K562 (cell line): ENCODE measurements around the gene CD19. TPM values are rescaled to one million over a fixed set of nuclear protein-coding genes. Genes with fewer than 3 reads are reported as not detected.
A peak's percentile ranks its signal among the peaks of the same experiment; 100 is the strongest.

Source experiments
- ATAC-seq: fragments of 200-7000 bp; cut with Tn5 transposase; 3 replicates; pipeline ENCODE4 v1.9.1; 2020; ENCODE audit warnings: moderate library complexity
- BruUV-seq: library from RNA; stranded (reverse); fragments of 400-500 nt; replicated peaks from 2 replicates; lab custom pipeline; 2021; lab: Mats Ljungman, UMichigan
- CTCF ChIA-PET: fragments of 300-600 bp; formaldehyde crosslinking; extraction: SDS; loops from one replicate; lab custom pipeline; 2021; ENCODE audit warnings: low intra/inter-chr PET ratio; lab: Yijun Ruan, JAX
- POLR2A ChIA-PET: fragments of 300-600, 350-650 bp; sonication (Branson Sonifier 250); formaldehyde crosslinking; extraction: SDS; loops from one replicate; lab custom pipeline; 2021; ENCODE audit warnings: antibody characterized with exemption, inconsistent platforms; lab: Yijun Ruan, JAX
- DNase-seq, 4 experiments: peaks; one replicate each; pipeline versions ENCODE4 v3.0.0 to v3.0.0-alpha.2; 2011 to 2018; ENCODE audit warnings: low spot score in 3 of 4, mixed read lengths in 3 of 4; ENCODE audit errors: extremely low read depth in 1 of 4
- FAIRE-seq: peaks from 2 replicates; lab custom pipeline; 2011; peaks lifted over from hg19 to GRCh38; lab: Jason Lieb, UNC
- H2AFZ ChIP-seq: 2 replicates; pipeline ENCODE4 v1.6.0; 2011; ENCODE audit warnings: low read depth, low read length, control low read depth, inconsistent platforms
- H3K27ac ChIP-seq: fragments of 200-600 bp; 3 replicates; pipeline ENCODE4 v1.8.0; 2011; ENCODE audit warnings: low read depth, mild to moderate bottlenecking, control low read depth, inconsistent platforms, low read length, moderate library complexity, mixed read lengths; ENCODE audit errors: extremely low read depth
- H3K27me3 ChIP-seq, 2 experiments: fragments of 300-600 bp in 1 of 2; 2 replicates in 1 of 2; 3 replicates in 1 of 2; pipeline versions ENCODE4 v1.6.0 to v1.8.0; 2011; ENCODE audit warnings: inconsistent platforms in 2 of 2, low read length in 2 of 2, mild to moderate bottlenecking in 1 of 2, mixed read lengths in 1 of 2, moderate library complexity in 1 of 2; ENCODE audit not compliant: control insufficient read depth in 2 of 2, insufficient read depth in 2 of 2
- H3K36me3 ChIP-seq: fragments of 300-600 bp; 3 replicates; pipeline ENCODE4 v1.8.0; 2011; ENCODE audit warnings: mild to moderate bottlenecking, low read length, inconsistent platforms; ENCODE audit not compliant: control insufficient read depth, insufficient read depth
- H3K4me1 ChIP-seq, 2 experiments: fragments of 200-600 bp in 1 of 2; replicated peaks in 1 of 2; 2 replicates in 1 of 2; 3 replicates in 1 of 2; pipeline versions ENCODE4 v1.5.1 to v1.8.0; 2011; ENCODE audit warnings: inconsistent platforms in 2 of 2, low read length in 2 of 2, mild to moderate bottlenecking in 1 of 2, mixed read lengths in 1 of 2, moderate library complexity in 1 of 2; ENCODE audit not compliant: control insufficient read depth in 2 of 2, insufficient read depth in 2 of 2
- H3K4me2 ChIP-seq: 2 replicates; pipeline ENCODE4 v1.6.1; 2011; ENCODE audit warnings: low read length, control low read depth, inconsistent platforms, mixed read lengths; ENCODE audit not compliant: insufficient read depth
- H3K4me3 ChIP-seq: fragments of 200-600 bp; sonication (generic), shearing (Covaris generic); 2 replicates; pipeline ENCODE4 v1.5.1; 2016; ENCODE audit warnings: control low read depth, inconsistent platforms
- H3K79me2 ChIP-seq: fragments of 200-600 bp; 3 replicates; pipeline ENCODE4 v1.8.0; 2011; ENCODE audit warnings: low read length, inconsistent platforms; ENCODE audit not compliant: control insufficient read depth, insufficient read depth
- H3K9ac ChIP-seq, 2 experiments: 2 replicates each; pipeline versions ENCODE4 v1.6.0 to v1.6.1; 2011; ENCODE audit warnings: low read depth in 2 of 2, low read length in 2 of 2, control low read depth in 1 of 2, inconsistent platforms in 1 of 2, mild to moderate bottlenecking in 1 of 2, mixed read lengths in 1 of 2; ENCODE audit not compliant: insufficient read depth in 1 of 2
- H3K9me1 ChIP-seq: one replicate; pipeline ENCODE4 v1.6.0; 2011; ENCODE audit warnings: inconsistent platforms, mild to moderate bottlenecking, low read length, moderate library complexity; ENCODE audit not compliant: control insufficient read depth, insufficient read depth
- H3K9me3 ChIP-seq: replicated peaks from 2 replicates; pipeline ENCODE4 v1.5.1; 2011; ENCODE audit warnings: low read depth, low read length, inconsistent platforms; ENCODE audit not compliant: control insufficient read depth, insufficient read depth
- H4K20me1 ChIP-seq: replicated peaks from 2 replicates; pipeline ENCODE4 v1.6.1; 2011; ENCODE audit warnings: low read length, inconsistent platforms, mixed read lengths; ENCODE audit not compliant: control insufficient read depth, insufficient read depth
- TBL1XR1 ChIP-seq, 2 experiments: IDR thresholded peaks; 2 replicates each; pipeline ENCODE4 v1.6.1; 2012; ENCODE audit warnings: improper control_type of control experiment in 2 of 2, low read length in 2 of 2, mild to moderate bottlenecking in 1 of 2
- TFAP4 ChIP-seq: sonication (generic); formaldehyde crosslinking; IDR thresholded peaks from 2 replicates; pipeline ENCODE4 v1.8.0; 2022; ENCODE audit warnings: missing genetic modification reagents, mild to moderate bottlenecking, moderate library complexity, borderline replicate concordance
- TRIM25 ChIP-seq: fragments of 450-650 bp; IDR thresholded peaks from 2 replicates; pipeline ENCODE4 v1.7.0; 2016; ENCODE audit warnings: borderline replicate concordance
- WGBS: fragments of 100-300 bp; shearing (Covaris generic); methylation state at CpG from one replicate; pipeline ENCODE4 v1.1.6; 2016; ENCODE audit warnings: low coverage, mixed read lengths; ENCODE audit not compliant: insufficient coverage; ENCODE audit errors: missing lambda C conversion rate; 5-methylcytosine and 5-hydroxymethylcytosine counted together
- in situ Hi-C: fragments of 300-500 bp; cut with MboI; formaldehyde crosslinking; loops from 4 replicates; pipeline ENCODE4 v1.15.0; 2018; ENCODE audit warnings: inconsistent platforms, mixed read lengths
- intact Hi-C: fragments of 100-400 bp; cut with micrococcal nuclease; formaldehyde crosslinking; loops from 2 replicates; pipeline ENCODE4 v1.14.2; 2022
- polyA plus RNA-seq, 8 experiments: library from polyadenylated mRNA; depleted of rRNA in 4 of 8; stranded (reverse) in 5 of 8; unstranded in 3 of 8; fragments of >200 nt; fragmentation: Nextera tagmentation in 2 of 8; fragmentation: Illumina TruSeq in 1 of 8; extraction: Ambion mirVana in 2 of 8; extraction: Trizol in 1 of 8; gene quantifications; 2 replicates each; pipeline versions ENCODE4 v1.2.1 to v1.2.3, GENCODE V29; 2011 to 2014; ENCODE audit warnings: inconsistent platforms in 1 of 8, missing spikeins in 1 of 8
- total RNA-seq, 7 experiments: library from RNA; depleted of rRNA in 6 of 7; stranded (reverse); fragments of >200 nt in 6 of 7; fragmentation: Illumina TruSeq in 2 of 7; extraction: Trizol in 2 of 7; gene quantifications; 2 replicates each; pipeline versions ENCODE4 v1.2.1 to v1.2.3, GENCODE V29; 2011 to 2021; ENCODE audit warnings: low replicate concordance in 1 of 7

CD19 gene
- total and polyA plus RNA-seq, 9 of the 15 experiments (the other 6 are each of a cell fraction or from before 2014, with no cell fraction given) = 0.27 to 3.7 (median 2.0) TPM; not detected in 1

DNA sequence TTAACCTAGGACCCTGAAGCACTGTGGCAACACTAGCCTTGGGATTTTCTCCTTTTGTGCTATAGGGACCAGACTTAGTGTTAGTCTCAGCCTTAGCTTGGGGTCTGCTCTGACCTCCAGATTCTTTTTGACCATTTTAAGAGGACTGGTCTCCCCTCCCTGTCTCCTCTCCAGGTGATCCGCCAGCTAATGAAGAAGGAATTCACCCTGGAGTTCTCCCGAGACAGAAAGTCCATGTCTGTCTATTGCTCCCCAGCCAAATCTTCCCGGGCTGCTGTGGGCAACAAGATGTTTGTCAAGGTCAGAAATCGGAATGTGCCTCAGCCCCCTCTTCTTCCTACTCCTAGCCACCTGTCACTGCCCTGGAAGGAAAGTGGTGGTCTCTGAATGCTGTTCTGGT lies 33.9 kb upstream of the CD19 start:
- H3K9me3 ChIP-seq = no peaks in the 10 kb centered on the region
- no peaks in the 10 kb centered on the region for H3K9me1 ChIP-seq
- no peaks in the 10 kb centered on the region; the same call in 2 of the 3 replicates for H3K36me3 ChIP-seq
- H4K20me1 ChIP-seq = no peaks in the 10 kb centered on the region
- no peak overlapping the region for H3K4me3 ChIP-seq
- H3K27me3 ChIP-seq = no peaks in the 10 kb centered on the region
- FAIRE-seq = no peak
- H3K4me1 ChIP-seq = peaks cover 0 to 15% of the 10 kb centered on the region in 2 experiments; a peak in 2 of 5 replicates
- H3K79me2 ChIP-seq = no peaks in the 10 kb centered on the region
- no peak overlapping the region for H2AFZ ChIP-seq
- intact Hi-C loops (no loop called here), in situ Hi-C loops (no loop called here)
- H3K27ac ChIP-seq = no peak overlapping the region
- H3K9ac ChIP-seq = peak overlapping the region in 1 of 2 experiments; percentile 28; a peak in 1 of 4 replicates
- no TSS peak for BruUV-seq
- no peak for TF ChIP-seq TBL1XR1 (IDR thresholded peaks at IDR 0.05; ENCODE audit: low read length in 2 of 2)
- TF ChIP-seq TFAP4 (CRISPR knock-in tag) = no peak
- TF ChIP-seq TRIM25 = no peak
- 58% methylated on average over 4 of the region's 4 CpGs for WGBS
- POLR2A ChIA-PET = no interaction called here
- CTCF ChIA-PET = no interaction called here
- no peak for DNase-seq
- ATAC-seq = no peak
- no peak overlapping the region for H3K4me2 ChIP-seq
